Measurements from ENCODE around the gene EXOC4. TPM values are rescaled to one million over a fixed set of nuclear protein-coding genes. Genes with fewer than 3 reads are reported as not detected.

The EXOC4 gene
- total RNA-seq, 1 donor from 2014 or later, result 94.0 TPM

DNA sequence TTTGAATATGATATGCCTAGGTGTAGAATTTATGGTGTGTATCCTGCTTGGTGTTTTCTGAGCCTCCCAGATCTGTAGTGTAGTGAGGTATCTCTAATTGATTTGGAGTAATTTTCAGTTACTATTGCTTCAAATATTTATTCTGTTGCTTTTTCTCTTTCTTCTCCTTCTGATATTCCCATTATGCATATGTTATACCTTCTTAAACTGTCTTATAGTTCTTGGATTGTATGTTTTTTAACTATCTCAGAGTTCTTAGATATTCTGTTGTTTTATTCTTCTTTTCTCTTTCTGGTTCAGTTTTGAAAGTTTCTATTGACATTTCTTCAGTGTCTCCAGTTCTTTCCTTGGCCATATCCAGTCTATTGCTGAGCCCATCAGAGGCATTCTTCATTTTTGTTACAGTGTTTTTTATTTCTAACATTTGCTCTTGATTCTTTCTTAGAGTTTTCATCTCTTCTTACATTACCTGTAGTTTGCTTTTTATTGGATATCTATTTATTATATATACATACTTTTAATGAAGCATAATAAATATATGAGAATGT, 668.8 kb downstream of the EXOC4 start:
- Mint-ChIP-seq H3K27ac (ENCODE audit: unreplicated experiment) (no peak overlapping the region), H3K9me3 (ENCODE audit: unreplicated experiment) (peaks cover 4% of the 10 kb centered on the region), H3K36me3 (ENCODE audit: low read depth, unreplicated experiment) (peaks cover 14% of the 10 kb centered on the region), H3K27me3 (ENCODE audit: unreplicated experiment) (no peaks in the 10 kb centered on the region), H3K4me1 (ENCODE audit: unreplicated experiment) (no peaks in the 10 kb centered on the region), H3K4me3 (ENCODE audit: unreplicated experiment) (no peak overlapping the region)
- DNase-seq (ENCODE audit: low spot score), result no peak
- TF ChIP-seq, protein P1, sequence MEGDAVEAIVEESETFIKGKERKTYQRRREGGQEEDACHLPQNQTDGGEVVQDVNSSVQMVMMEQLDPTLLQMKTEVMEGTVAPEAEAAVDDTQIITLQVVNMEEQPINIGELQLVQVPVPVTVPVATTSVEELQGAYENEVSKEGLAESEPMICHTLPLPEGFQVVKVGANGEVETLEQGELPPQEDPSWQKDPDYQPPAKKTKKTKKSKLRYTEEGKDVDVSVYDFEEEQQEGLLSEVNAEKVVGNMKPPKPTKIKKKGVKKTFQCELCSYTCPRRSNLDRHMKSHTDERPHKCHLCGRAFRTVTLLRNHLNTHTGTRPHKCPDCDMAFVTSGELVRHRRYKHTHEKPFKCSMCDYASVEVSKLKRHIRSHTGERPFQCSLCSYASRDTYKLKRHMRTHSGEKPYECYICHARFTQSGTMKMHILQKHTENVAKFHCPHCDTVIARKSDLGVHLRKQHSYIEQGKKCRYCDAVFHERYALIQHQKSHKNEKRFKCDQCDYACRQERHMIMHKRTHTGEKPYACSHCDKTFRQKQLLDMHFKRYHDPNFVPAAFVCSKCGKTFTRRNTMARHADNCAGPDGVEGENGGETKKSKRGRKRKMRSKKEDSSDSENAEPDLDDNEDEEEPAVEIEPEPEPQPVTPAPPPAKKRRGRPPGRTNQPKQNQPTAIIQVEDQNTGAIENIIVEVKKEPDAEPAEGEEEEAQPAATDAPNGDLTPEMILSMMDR (IDR thresholded peaks at IDR 0.05; ENCODE audit: unreplicated experiment), result no peak

DNA sequence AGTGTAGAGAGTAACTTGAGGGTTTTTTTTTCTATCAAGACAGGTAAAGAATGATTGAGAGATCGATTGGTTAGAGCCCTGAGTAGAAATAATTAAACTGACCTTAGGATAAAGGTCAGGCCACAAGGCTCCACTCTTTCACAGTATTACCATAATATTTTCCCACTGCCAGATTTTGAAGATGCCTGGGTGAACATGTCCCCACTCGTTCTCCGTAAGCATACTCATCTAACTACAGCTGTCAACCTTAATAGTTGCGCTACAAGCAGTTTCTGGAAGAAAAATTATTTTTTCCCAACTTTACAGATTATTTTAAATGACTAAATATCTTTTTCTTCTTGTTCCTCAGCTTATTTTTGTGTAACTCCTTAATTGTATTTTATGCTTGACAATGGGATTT, 671.1 kb downstream of the EXOC4 start:
- peaks cover 14% of the 10 kb centered on the region for H3K36me3 Mint-ChIP-seq (ENCODE audit: low read depth, unreplicated experiment)
- TF ChIP-seq, protein P1 (IDR thresholded peaks at IDR 0.05; ENCODE audit: unreplicated experiment), result no peak
- no peak overlapping the region for H3K4me3 Mint-ChIP-seq (ENCODE audit: unreplicated experiment)
- DNase-seq (ENCODE audit: low spot score), result no peak
- peaks cover 4% of the 10 kb centered on the region for H3K9me3 Mint-ChIP-seq (ENCODE audit: unreplicated experiment)
- no peak overlapping the region for H3K27ac Mint-ChIP-seq (ENCODE audit: unreplicated experiment)
- H3K27me3 Mint-ChIP-seq (ENCODE audit: unreplicated experiment), result no peaks in the 10 kb centered on the region
- no peaks in the 10 kb centered on the region for H3K4me1 Mint-ChIP-seq (ENCODE audit: unreplicated experiment)

DNA sequence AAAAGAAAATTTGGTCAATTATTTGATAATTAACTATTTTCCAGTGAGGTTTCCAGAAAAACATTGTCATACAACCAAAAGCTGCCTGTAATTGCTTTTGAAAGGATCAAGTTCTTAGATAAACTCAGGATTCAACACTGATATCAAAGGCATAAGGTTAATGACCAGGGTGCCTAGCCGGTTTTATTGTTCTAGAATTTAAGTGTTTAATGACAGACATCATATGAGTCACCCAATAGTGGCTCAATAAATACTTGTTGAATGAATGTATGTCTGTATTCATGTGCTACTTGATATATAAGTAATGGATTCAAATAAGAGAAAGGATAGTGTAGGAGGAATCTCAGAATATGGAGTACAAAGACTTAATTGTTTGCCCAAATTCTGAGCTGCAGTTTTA, 678.2 kb downstream of the EXOC4 start:
- Mint-ChIP-seq H3K4me3 (ENCODE audit: unreplicated experiment) (no peak overlapping the region), H3K36me3 (ENCODE audit: low read depth, unreplicated experiment) (no peaks in the 10 kb centered on the region), H3K27me3 (ENCODE audit: unreplicated experiment) (no peaks in the 10 kb centered on the region), H3K4me1 (ENCODE audit: unreplicated experiment) (no peaks in the 10 kb centered on the region), H3K9me3 (ENCODE audit: unreplicated experiment) (no peaks in the 10 kb centered on the region), H3K27ac (ENCODE audit: unreplicated experiment) (no peak overlapping the region)
- DNase-seq (ENCODE audit: low spot score), result no peak
- TF ChIP-seq, protein P1 (IDR thresholded peaks at IDR 0.05; ENCODE audit: unreplicated experiment), result no peak

DNA sequence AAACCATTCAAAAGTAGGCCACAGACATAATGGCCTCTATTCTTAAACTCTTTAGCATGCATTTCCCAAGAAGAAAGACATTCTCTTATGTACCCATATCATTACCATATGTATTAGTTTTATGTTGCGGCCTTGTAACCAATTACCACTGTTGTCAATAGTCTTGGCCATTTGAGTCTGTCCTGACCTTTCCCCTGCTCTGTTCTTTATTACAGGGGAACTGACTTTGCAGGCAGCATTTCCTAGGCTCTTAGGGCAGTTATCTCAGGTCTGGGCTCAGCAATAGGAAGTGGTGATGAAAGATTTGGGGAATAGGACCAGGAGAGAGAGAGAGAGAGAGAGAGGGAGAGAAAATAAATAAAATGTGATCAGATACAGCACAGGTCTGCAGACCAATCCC, 679.7 kb downstream of the EXOC4 start:
- H3K9me3 Mint-ChIP-seq (ENCODE audit: unreplicated experiment), result no peaks in the 10 kb centered on the region
- H3K27ac Mint-ChIP-seq (ENCODE audit: unreplicated experiment), result no peak overlapping the region
- TF ChIP-seq, protein P1 (IDR thresholded peaks at IDR 0.05; ENCODE audit: unreplicated experiment), result no peak
- H3K27me3 Mint-ChIP-seq (ENCODE audit: unreplicated experiment), result no peaks in the 10 kb centered on the region
- DNase-seq (ENCODE audit: low spot score), result no peak
- H3K4me1 Mint-ChIP-seq (ENCODE audit: unreplicated experiment), result no peaks in the 10 kb centered on the region
- H3K4me3 Mint-ChIP-seq (ENCODE audit: unreplicated experiment), result no peak overlapping the region
- no peaks in the 10 kb centered on the region for H3K36me3 Mint-ChIP-seq (ENCODE audit: low read depth, unreplicated experiment)

DNA sequence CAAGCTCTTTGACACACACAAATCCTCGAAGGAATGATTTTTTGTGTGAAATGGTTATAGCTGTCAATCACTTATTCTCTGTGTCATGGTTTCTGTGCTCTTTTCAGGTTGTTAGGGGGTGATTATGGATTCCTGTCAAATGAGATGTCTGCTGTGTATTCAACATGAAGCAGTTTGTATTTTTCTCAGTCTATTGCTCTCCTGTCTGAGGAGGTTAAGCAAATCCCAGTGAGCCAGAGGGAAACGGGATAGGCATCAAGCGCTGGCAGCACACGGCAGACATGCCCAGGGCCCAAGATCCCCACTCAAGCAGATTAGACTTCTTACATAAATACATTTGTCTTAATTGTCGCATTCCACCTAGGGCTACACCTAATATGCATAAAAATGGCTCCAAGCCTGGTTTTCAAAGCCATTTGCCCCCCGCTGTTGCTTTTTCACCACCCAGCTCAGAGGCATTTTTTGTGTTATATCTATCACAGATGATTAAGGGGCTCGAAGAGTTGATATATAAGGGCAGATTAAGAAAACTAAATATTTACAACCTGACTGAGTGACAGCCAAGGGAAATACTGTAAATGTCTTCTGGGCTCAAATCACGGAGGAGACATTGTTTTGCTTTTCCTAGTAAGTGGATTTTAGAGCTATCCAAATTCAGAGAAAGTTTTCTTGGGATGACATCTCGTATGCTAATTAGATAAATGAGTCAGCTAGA, 681.5 kb downstream of the EXOC4 start:
- Mint-ChIP-seq H3K4me3 (ENCODE audit: unreplicated experiment) (no peak overlapping the region), H3K9me3 (ENCODE audit: unreplicated experiment) (no peaks in the 10 kb centered on the region), H3K36me3 (ENCODE audit: low read depth, unreplicated experiment) (peaks cover 5% of the 10 kb centered on the region), H3K27me3 (ENCODE audit: unreplicated experiment) (no peaks in the 10 kb centered on the region), H3K27ac (ENCODE audit: unreplicated experiment) (no peak overlapping the region), H3K4me1 (ENCODE audit: unreplicated experiment) (no peaks in the 10 kb centered on the region)
- no peak for DNase-seq (ENCODE audit: low spot score)
- TF ChIP-seq, protein P1 (IDR thresholded peaks at IDR 0.05; ENCODE audit: unreplicated experiment), result no peak
